SK-N-SH (cell line): Measurements from ENCODE around the gene TMEM164. TPM values are rescaled to one million over a fixed set of nuclear protein-coding genes. Genes with fewer than 3 reads are reported as not detected.

Experiments
- CTCF ChIA-PET: fragments of 300-600, 350-600 bp; formaldehyde crosslinking; extraction: SDS; loops from one replicate; lab custom pipeline; 2021; lab: Yijun Ruan, JAX
- POLR2A ChIA-PET: fragments of 350-600 bp; sonication (Branson Sonifier 250); formaldehyde crosslinking; extraction: SDS; loops from one replicate; lab custom pipeline; 2020; ENCODE audit warnings: antibody characterized with exemption, inconsistent platforms; lab: Yijun Ruan, JAX
- DNase-seq: peaks from one replicate; pipeline ENCODE4 v3.0.0; 2012
- H2AFZ ChIP-seq: fragments of 200-600 bp; sonication (generic); 2 replicates; pipeline ENCODE4 v1.8.1; 2016; ENCODE audit warnings: antibody characterized with exemption, mild to moderate bottlenecking, low read depth
- H3F3A ChIP-seq: fragments of 200-600 bp; sonication (generic); replicated peaks from 2 replicates; pipeline ENCODE3; 2016; ENCODE audit warnings: antibody characterized with exemption, mild to moderate bottlenecking; ENCODE audit not compliant: insufficient read depth
- H3K27ac ChIP-seq, 2 experiments: fragments of 200-500 bp in 1 of 2; fragments of 200-600 bp in 1 of 2; sonication (Bioruptor generic) in 1 of 2; sonication (generic), shearing (Covaris generic) in 1 of 2; 2 replicates each; pipeline versions ENCODE4 v1.5.1 to v1.6.1; 2014 to 2016; ENCODE audit warnings: low read depth in 2 of 2, inconsistent platforms in 1 of 2, low read length in 1 of 2, mild to moderate bottlenecking in 1 of 2, mixed read lengths in 1 of 2
- H3K27me3 ChIP-seq: fragments of 200-600 bp; sonication (generic), shearing (Covaris generic); 2 replicates; pipeline ENCODE4 v1.6.1; 2016; ENCODE audit warnings: mixed run types; ENCODE audit not compliant: insufficient read depth
- H3K36me3 ChIP-seq, 2 experiments: fragments of 200-500 bp in 1 of 2; fragments of 200-600 bp in 1 of 2; sonication (Bioruptor generic) in 1 of 2; sonication (generic) in 1 of 2; replicated peaks in 1 of 2; 2 replicates each; pipeline versions ENCODE3 to v1.5.1; 2014 to 2016; ENCODE audit warnings: low read length in 1 of 2, mild to moderate bottlenecking in 1 of 2; ENCODE audit not compliant: insufficient read depth in 2 of 2, control insufficient read depth in 1 of 2
- H3K4me1 ChIP-seq, 2 experiments: fragments of 200-500 bp in 1 of 2; fragments of 200-600 bp in 1 of 2; sonication (Bioruptor generic) in 1 of 2; sonication (generic), shearing (Covaris generic) in 1 of 2; 2 replicates each; pipeline versions ENCODE4 v1.5.1 to v1.6.1; 2014 to 2016; ENCODE audit warnings: low read depth in 1 of 2, low read length in 1 of 2, mixed run types in 1 of 2; ENCODE audit not compliant: insufficient read depth in 2 of 2, control insufficient read depth in 1 of 2
- H3K4me2 ChIP-seq: fragments of 200-600 bp; sonication (generic), shearing (Covaris generic); 2 replicates; pipeline ENCODE4 v1.6.1; 2017; ENCODE audit warnings: mixed run types
- H3K4me3 ChIP-seq, 2 experiments: fragments of 200-500 bp in 1 of 2; fragments of 200-600 bp in 1 of 2; sonication (Bioruptor generic) in 1 of 2; sonication (generic), shearing (Covaris generic) in 1 of 2; 2 replicates each; pipeline versions ENCODE4 v1.5.1 to v1.8.1; 2014 to 2016; ENCODE audit warnings: low read depth in 2 of 2, inconsistent platforms in 1 of 2, low read length in 1 of 2, mild to moderate bottlenecking in 1 of 2, mixed read lengths in 1 of 2, moderate library complexity in 1 of 2
- H3K79me2 ChIP-seq: fragments of 200-600 bp; sonication (generic); 2 replicates; pipeline ENCODE4 v1.8.1; 2017; ENCODE audit warnings: mild to moderate bottlenecking; ENCODE audit not compliant: insufficient read depth
- H3K9ac ChIP-seq: fragments of 200-600 bp; sonication (generic); 2 replicates; pipeline ENCODE4 v1.6.1; 2017; ENCODE audit warnings: mixed run types
- H3K9me2 ChIP-seq: fragments of 200-600 bp; sonication (generic); 2 replicates; pipeline ENCODE4 v1.6.1; 2017; ENCODE audit warnings: mixed run types
- H3K9me3 ChIP-seq: fragments of 200-600 bp; sonication (generic); 2 replicates; pipeline ENCODE4 v1.6.1; 2017; ENCODE audit warnings: mixed run types, mild to moderate bottlenecking, moderate library complexity
- H4K20me1 ChIP-seq: fragments of 200-600 bp; sonication (generic); 2 replicates; pipeline ENCODE4 v1.6.1; 2017; ENCODE audit warnings: mild to moderate bottlenecking, mixed run types; ENCODE audit not compliant: insufficient read depth
- CHD2 ChIP-seq: fragments of 150-350 bp; IDR thresholded peaks from 2 replicates; pipeline ENCODE4 v1.6.1; 2018; ENCODE audit warnings: low read length; ENCODE audit not compliant: partially characterized antibody
- ELF1 ChIP-seq: IDR thresholded peaks from 2 replicates; pipeline ENCODE4 v1.4.0; 2012
- EP300 ChIP-seq, 2 experiments: IDR thresholded peaks; 2 replicates each; pipeline versions ENCODE4 v1.4.0 to v1.6.1; 2012; ENCODE audit warnings: borderline replicate concordance in 1 of 2, low read depth in 1 of 2, low read length in 1 of 2
- EZH2phosphoT487 ChIP-seq: fragments of 200-600 bp; sonication (generic); IDR thresholded peaks from 2 replicates; pipeline ENCODE4 v1.6.1; 2017; ENCODE audit warnings: low read depth, mixed run types, mild to moderate bottlenecking, antibody characterized with exemption, moderate library complexity, borderline replicate concordance
- FOSL2 ChIP-seq: IDR thresholded peaks from 2 replicates; pipeline ENCODE4 v1.4.0; 2012; ENCODE audit warnings: low read depth, mild to moderate bottlenecking, moderate library complexity, borderline replicate concordance
- FOXM1 ChIP-seq: IDR thresholded peaks from 2 replicates; pipeline ENCODE4 v1.4.0; 2012; ENCODE audit warnings: low read depth, mild to moderate bottlenecking
- GABPA ChIP-seq: IDR thresholded peaks from 2 replicates; pipeline ENCODE4 v1.4.0; 2012; ENCODE audit warnings: low read depth, mild to moderate bottlenecking
- JUND ChIP-seq: IDR thresholded peaks from 2 replicates; pipeline ENCODE4 v1.4.0; 2012
- MXI1 ChIP-seq: IDR thresholded peaks from 2 replicates; pipeline ENCODE4 v1.6.1; 2012; ENCODE audit warnings: mild to moderate bottlenecking, low read depth, low read length, improper control_type of control experiment
- RAD21 ChIP-seq: IDR thresholded peaks from 2 replicates; pipeline ENCODE4 v1.6.1; 2012; ENCODE audit warnings: mild to moderate bottlenecking, low read length
- RCOR1 ChIP-seq: fragments of 150-350 bp; IDR thresholded peaks from 2 replicates; pipeline ENCODE4 v1.6.1; 2017; ENCODE audit warnings: antibody characterized with exemption, low read length
- RXRA ChIP-seq: IDR thresholded peaks from 2 replicates; pipeline ENCODE4 v1.4.0; 2012; ENCODE audit warnings: low read depth, mild to moderate bottlenecking, borderline replicate concordance
- SIN3A ChIP-seq: IDR thresholded peaks from 2 replicates; pipeline ENCODE4 v1.6.1; 2012; ENCODE audit warnings: low read depth, mild to moderate bottlenecking, low read length, moderate library complexity, borderline replicate concordance
- TAF1 ChIP-seq: IDR thresholded peaks from 2 replicates; pipeline ENCODE4 v1.6.1; 2012; ENCODE audit warnings: low read depth, mild to moderate bottlenecking, low read length, moderate library complexity, borderline replicate concordance
- YY1 ChIP-seq: IDR thresholded peaks from 2 replicates; pipeline ENCODE4 v1.4.0; 2012; ENCODE audit warnings: low read depth, mild to moderate bottlenecking
- WGBS: methylation state at CpG from one replicate; pipeline ENCODE4 v1.1.6; 2017; ENCODE audit warnings: low lambda C conversion rate; 5-methylcytosine and 5-hydroxymethylcytosine counted together
- polyA plus RNA-seq, 3 experiments: library from polyadenylated mRNA; depleted of rRNA; stranded (reverse); fragments of >200 nt; gene quantifications; 2 replicates each; pipeline ENCODE4 v1.2.3, GENCODE V29; 2012
- TF ChIP-seq, protein P1 (sequence below): IDR thresholded peaks from 2 replicates; pipeline ENCODE4 v1.4.0; 2012; ENCODE audit warnings: low read depth, borderline replicate concordance
- TF ChIP-seq, protein P2 (sequence below): fragments of 200-600 bp; sonication (generic); IDR thresholded peaks from 2 replicates; pipeline ENCODE4 v1.6.1; 2017; ENCODE audit warnings: antibody characterized with exemption, mild to moderate bottlenecking, moderate library complexity
- TF ChIP-seq, protein P3 (sequence below): IDR thresholded peaks from 2 replicates; pipeline ENCODE4 v1.6.1; 2012; ENCODE audit warnings: mild to moderate bottlenecking, low read depth, low read length, moderate library complexity
- TF ChIP-seq, protein P4 (sequence below): IDR thresholded peaks from 2 replicates; pipeline ENCODE4 v1.4.0; 2012; ENCODE audit warnings: low read depth, borderline replicate concordance

The TMEM164 gene
- polyA plus RNA-seq, 1 of the 3 experiments (the other 2 are of a cell fraction): 11.9 TPM

DNA sequence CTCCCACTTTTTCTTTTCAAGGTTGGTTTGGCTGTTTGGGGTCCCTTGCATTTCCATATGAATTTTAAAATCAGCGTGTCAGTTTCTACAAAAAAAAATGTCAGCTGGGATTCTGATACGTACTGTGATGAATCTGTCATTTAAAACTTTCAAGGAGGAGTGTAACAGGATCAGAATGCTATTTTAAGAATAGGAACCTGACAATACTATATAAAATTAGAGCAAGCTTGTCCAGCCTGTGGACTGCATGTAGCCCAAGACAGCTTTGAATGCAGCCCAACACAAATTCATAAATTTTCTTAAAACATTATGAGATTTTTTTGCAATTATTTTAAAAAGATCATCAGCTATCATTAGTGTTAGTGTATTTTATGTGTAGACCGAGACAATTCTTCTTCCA is 56.5 kb downstream of the TMEM164 start:
- no peak overlapping the region for H3K4me3 ChIP-seq
- WGBS: 53% methylated on average over 3 of the region's 3 CpGs
- ChIA-PET CTCF (interaction anchor here (1.0 kb wide), 1 partner anchor 16 kb away, joined by 3 read pairs; no protein-coding TSS in a partner anchor), POLR2A (no interaction called here)
- DNase-seq: no peak
- TF ChIP-seq RCOR1 (no peak), RAD21 (no peak)
- TF ChIP-seq, protein P1, sequence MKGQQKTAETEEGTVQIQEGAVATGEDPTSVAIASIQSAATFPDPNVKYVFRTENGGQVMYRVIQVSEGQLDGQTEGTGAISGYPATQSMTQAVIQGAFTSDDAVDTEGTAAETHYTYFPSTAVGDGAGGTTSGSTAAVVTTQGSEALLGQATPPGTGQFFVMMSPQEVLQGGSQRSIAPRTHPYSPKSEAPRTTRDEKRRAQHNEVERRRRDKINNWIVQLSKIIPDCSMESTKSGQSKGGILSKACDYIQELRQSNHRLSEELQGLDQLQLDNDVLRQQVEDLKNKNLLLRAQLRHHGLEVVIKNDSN: no peak
- TF ChIP-seq, protein P2, sequence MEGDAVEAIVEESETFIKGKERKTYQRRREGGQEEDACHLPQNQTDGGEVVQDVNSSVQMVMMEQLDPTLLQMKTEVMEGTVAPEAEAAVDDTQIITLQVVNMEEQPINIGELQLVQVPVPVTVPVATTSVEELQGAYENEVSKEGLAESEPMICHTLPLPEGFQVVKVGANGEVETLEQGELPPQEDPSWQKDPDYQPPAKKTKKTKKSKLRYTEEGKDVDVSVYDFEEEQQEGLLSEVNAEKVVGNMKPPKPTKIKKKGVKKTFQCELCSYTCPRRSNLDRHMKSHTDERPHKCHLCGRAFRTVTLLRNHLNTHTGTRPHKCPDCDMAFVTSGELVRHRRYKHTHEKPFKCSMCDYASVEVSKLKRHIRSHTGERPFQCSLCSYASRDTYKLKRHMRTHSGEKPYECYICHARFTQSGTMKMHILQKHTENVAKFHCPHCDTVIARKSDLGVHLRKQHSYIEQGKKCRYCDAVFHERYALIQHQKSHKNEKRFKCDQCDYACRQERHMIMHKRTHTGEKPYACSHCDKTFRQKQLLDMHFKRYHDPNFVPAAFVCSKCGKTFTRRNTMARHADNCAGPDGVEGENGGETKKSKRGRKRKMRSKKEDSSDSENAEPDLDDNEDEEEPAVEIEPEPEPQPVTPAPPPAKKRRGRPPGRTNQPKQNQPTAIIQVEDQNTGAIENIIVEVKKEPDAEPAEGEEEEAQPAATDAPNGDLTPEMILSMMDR: no peak
- TF ChIP-seq, protein P3, sequence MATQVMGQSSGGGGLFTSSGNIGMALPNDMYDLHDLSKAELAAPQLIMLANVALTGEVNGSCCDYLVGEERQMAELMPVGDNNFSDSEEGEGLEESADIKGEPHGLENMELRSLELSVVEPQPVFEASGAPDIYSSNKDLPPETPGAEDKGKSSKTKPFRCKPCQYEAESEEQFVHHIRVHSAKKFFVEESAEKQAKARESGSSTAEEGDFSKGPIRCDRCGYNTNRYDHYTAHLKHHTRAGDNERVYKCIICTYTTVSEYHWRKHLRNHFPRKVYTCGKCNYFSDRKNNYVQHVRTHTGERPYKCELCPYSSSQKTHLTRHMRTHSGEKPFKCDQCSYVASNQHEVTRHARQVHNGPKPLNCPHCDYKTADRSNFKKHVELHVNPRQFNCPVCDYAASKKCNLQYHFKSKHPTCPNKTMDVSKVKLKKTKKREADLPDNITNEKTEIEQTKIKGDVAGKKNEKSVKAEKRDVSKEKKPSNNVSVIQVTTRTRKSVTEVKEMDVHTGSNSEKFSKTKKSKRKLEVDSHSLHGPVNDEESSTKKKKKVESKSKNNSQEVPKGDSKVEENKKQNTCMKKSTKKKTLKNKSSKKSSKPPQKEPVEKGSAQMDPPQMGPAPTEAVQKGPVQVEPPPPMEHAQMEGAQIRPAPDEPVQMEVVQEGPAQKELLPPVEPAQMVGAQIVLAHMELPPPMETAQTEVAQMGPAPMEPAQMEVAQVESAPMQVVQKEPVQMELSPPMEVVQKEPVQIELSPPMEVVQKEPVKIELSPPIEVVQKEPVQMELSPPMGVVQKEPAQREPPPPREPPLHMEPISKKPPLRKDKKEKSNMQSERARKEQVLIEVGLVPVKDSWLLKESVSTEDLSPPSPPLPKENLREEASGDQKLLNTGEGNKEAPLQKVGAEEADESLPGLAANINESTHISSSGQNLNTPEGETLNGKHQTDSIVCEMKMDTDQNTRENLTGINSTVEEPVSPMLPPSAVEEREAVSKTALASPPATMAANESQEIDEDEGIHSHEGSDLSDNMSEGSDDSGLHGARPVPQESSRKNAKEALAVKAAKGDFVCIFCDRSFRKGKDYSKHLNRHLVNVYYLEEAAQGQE: no peak
- H2AFZ ChIP-seq: no peak overlapping the region
- no peaks in the 10 kb centered on the region for H3F3A ChIP-seq
- H3K4me2 ChIP-seq: no peak overlapping the region
- H4K20me1 ChIP-seq: no peaks in the 10 kb centered on the region
- peaks cover 8% of the 10 kb centered on the region; the same call in 1 of the 2 replicates for H3K79me2 ChIP-seq
- H3K36me3 ChIP-seq: no peaks in the 10 kb centered on the region
- no peaks in the 10 kb centered on the region for H3K27me3 ChIP-seq
- no peak overlapping the region for H3K9ac ChIP-seq
- H3K4me1 ChIP-seq: no peaks in the 10 kb centered on the region
- H3K27ac ChIP-seq: no peak overlapping the region
- no peaks in the 10 kb centered on the region for H3K9me3 ChIP-seq
- H3K9me2 ChIP-seq: no peaks in the 10 kb centered on the region

DNA sequence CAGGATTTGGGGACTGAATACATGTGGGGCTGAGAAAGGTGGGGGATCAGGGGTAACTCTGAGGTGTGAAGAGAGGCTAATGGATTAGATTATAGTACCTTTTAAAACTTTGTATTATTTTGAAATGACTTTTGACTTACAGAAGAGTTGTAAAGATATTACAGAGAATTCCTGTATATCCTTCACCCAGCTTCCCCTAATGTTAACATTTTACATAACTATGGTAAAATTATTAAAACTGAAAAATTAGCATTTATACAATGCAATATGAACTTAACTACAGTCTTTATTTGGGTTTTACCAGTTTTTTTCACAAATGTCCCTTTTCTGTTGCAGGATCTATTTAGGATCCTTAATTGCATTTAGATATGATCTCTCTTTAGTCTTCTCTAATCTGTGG is 57.4 kb downstream of the TMEM164 start:
- H3K9me2 ChIP-seq: no peaks in the 10 kb centered on the region
- no peak for DNase-seq
- H3K36me3 ChIP-seq: no peaks in the 10 kb centered on the region
- H3K4me2 ChIP-seq: no peak overlapping the region
- no peak overlapping the region for H2AFZ ChIP-seq
- no peaks in the 10 kb centered on the region for H3K27me3 ChIP-seq
- no peaks in the 10 kb centered on the region for H3K9me3 ChIP-seq
- H3K79me2 ChIP-seq: peaks cover 8% of the 10 kb centered on the region; the same call in 1 of the 2 replicates
- no peak overlapping the region for H3K9ac ChIP-seq
- no peak overlapping the region for H3K4me3 ChIP-seq
- ChIA-PET CTCF (interaction anchor here (1.0 to 1.1 kb wide), 2 partner anchors 9 to 15 kb away, joined by 3 read pairs; no protein-coding TSS in a partner anchor), POLR2A (no interaction called here)
- no peaks in the 10 kb centered on the region for H3F3A ChIP-seq
- H3K27ac ChIP-seq: no peak overlapping the region
- no peaks in the 10 kb centered on the region for H4K20me1 ChIP-seq
- no peaks in the 10 kb centered on the region for H3K4me1 ChIP-seq
- TF ChIP-seq EP300 (IDR thresholded peaks at IDR 0.05; ENCODE audit: borderline replicate concordance in 1 of 2, low read depth in 1 of 2, low read length in 1 of 2) (no peak), TAF1 (no peak), JUND (no peak), CHD2 (no peak), MXI1 (no peak), RAD21 (no peak), FOXM1 (no peak), GABPA (no peak), FOSL2 (no peak), SIN3A (no peak), ELF1 (no peak), EZH2phosphoT487 (no peak), RXRA (no peak), YY1 (no peak)
- TF ChIP-seq, protein P1: no peak
- TF ChIP-seq, protein P4, sequence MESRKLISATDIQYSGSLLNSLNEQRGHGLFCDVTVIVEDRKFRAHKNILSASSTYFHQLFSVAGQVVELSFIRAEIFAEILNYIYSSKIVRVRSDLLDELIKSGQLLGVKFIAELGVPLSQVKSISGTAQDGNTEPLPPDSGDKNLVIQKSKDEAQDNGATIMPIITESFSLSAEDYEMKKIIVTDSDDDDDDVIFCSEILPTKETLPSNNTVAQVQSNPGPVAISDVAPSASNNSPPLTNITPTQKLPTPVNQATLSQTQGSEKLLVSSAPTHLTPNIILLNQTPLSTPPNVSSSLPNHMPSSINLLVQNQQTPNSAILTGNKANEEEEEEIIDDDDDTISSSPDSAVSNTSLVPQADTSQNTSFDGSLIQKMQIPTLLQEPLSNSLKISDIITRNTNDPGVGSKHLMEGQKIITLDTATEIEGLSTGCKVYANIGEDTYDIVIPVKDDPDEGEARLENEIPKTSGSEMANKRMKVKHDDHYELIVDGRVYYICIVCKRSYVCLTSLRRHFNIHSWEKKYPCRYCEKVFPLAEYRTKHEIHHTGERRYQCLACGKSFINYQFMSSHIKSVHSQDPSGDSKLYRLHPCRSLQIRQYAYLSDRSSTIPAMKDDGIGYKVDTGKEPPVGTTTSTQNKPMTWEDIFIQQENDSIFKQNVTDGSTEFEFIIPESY: no peak
